Activated T-cell treated with anti-CD3 and anti-CD28 coated beads, Interleukin-2, amount 50 U/mL, for 24 hours (primary cell): Measurements from ENCODE around the gene NUDCD3.
"Not testable (repeated sequence)": the region's sequence is repeated elsewhere in the genome, so short reads cannot be mapped to it uniquely, and the experiment has no call there.

ENCODE experiments used
- DNase-seq: peaks from one replicate; pipeline ENCODE4 v3.0.0-alpha.2; 2020
- H3K27ac Mint-ChIP-seq: 2 replicates; pipeline ENCODE4 v1.8.0; 2020; ENCODE audit warnings: mild to moderate bottlenecking, mixed read lengths
- H3K27me3 Mint-ChIP-seq: 2 replicates; pipeline ENCODE4 v1.8.0; 2020; ENCODE audit warnings: mixed read lengths
- H3K36me3 Mint-ChIP-seq: 2 replicates; pipeline ENCODE4 v1.8.0; 2020; ENCODE audit warnings: low read depth, mixed read lengths
- H3K4me1 Mint-ChIP-seq: 2 replicates; pipeline ENCODE4 v1.8.0; 2020; ENCODE audit warnings: low read depth, mixed read lengths
- H3K4me3 Mint-ChIP-seq: 2 replicates; pipeline ENCODE4 v1.8.0; 2020; ENCODE audit warnings: mild to moderate bottlenecking, moderate library complexity, mixed read lengths
- H3K9me3 Mint-ChIP-seq: 2 replicates; pipeline ENCODE4 v1.8.0; 2020; ENCODE audit warnings: mixed read lengths

Gene NUDCD3

GRCh38 chr7:44431091-44431608 is 59.3 kb downstream of the NUDCD3 start:
- Mint-ChIP-seq H3K4me1 (peaks cover 59% of the 10 kb centered on the region), H3K4me3 (no peak overlapping the region), H3K9me3 (no peaks in the 10 kb centered on the region), H3K36me3 (peaks cover 56% of the 10 kb centered on the region), H3K27me3 (no peaks in the 10 kb centered on the region), H3K27ac (peak overlapping the region; percentile 61)
- no peak for DNase-seq

GRCh38 chr7:44430054-44430453 is 60.4 kb downstream of the NUDCD3 start:
- DNase-seq = no peak
- H3K4me3 Mint-ChIP-seq = no peak overlapping the region
- H3K4me1 Mint-ChIP-seq = peaks cover 48% of the 10 kb centered on the region
- no peaks in the 10 kb centered on the region for H3K27me3 Mint-ChIP-seq
- H3K9me3 Mint-ChIP-seq = no peaks in the 10 kb centered on the region
- H3K27ac Mint-ChIP-seq = peak overlapping the region; percentile 12
- H3K36me3 Mint-ChIP-seq = peaks cover 57% of the 10 kb centered on the region

GRCh38 chr7:44424762-44425161 is 65.7 kb downstream of the NUDCD3 start:
- not testable (repeated sequence) for H3K9me3 Mint-ChIP-seq, H3K27me3 Mint-ChIP-seq, H3K4me3 Mint-ChIP-seq, H3K27ac Mint-ChIP-seq, DNase-seq
- peaks cover 80% of the 10 kb centered on the region for H3K36me3 Mint-ChIP-seq
- H3K4me1 Mint-ChIP-seq = peaks cover 58% of the 10 kb centered on the region

- H3K27ac Mint-ChIP-seq = no peak overlapping the region
- H3K36me3 Mint-ChIP-seq = peaks cover 79% of the 10 kb centered on the region
- peaks cover 2% of the 10 kb centered on the region for H3K9me3 Mint-ChIP-seq
- no peak overlapping the region for H3K4me3 Mint-ChIP-seq
- peaks cover 39% of the 10 kb centered on the region for H3K4me1 Mint-ChIP-seq
- no peak for DNase-seq
- no peaks in the 10 kb centered on the region for H3K27me3 Mint-ChIP-seq
Measured at GRCh38 chr7:44416941-44417340, 73.5 kb downstream of the NUDCD3 start.

GRCh38 chr7:44415510-44415909 is 74.9 kb downstream of the NUDCD3 start:
- Mint-ChIP-seq H3K27ac (peak overlapping the region; percentile 42), H3K27me3 (no peaks in the 10 kb centered on the region), H3K9me3 (peaks cover 2% of the 10 kb centered on the region), H3K36me3 (peaks cover 83% of the 10 kb centered on the region), H3K4me1 (peaks cover 36% of the 10 kb centered on the region), H3K4me3 (no peak overlapping the region)
- no peak for DNase-seq

GRCh38 chr7:44415047-44415446 is 75.4 kb downstream of the NUDCD3 start:
- H3K36me3 Mint-ChIP-seq = peaks cover 82% of the 10 kb centered on the region
- H3K27ac Mint-ChIP-seq = peak overlapping the region; percentile 42
- no peak for DNase-seq
- H3K27me3 Mint-ChIP-seq = no peaks in the 10 kb centered on the region
- H3K4me1 Mint-ChIP-seq = peaks cover 33% of the 10 kb centered on the region
- H3K4me3 Mint-ChIP-seq = no peak overlapping the region
- H3K9me3 Mint-ChIP-seq = peaks cover 2% of the 10 kb centered on the region

- H3K4me3 Mint-ChIP-seq = no peak overlapping the region
- no peaks in the 10 kb centered on the region for H3K27me3 Mint-ChIP-seq
- peaks cover 2% of the 10 kb centered on the region for H3K9me3 Mint-ChIP-seq
- H3K36me3 Mint-ChIP-seq = peaks cover 73% of the 10 kb centered on the region
- DNase-seq = no peak
- H3K27ac Mint-ChIP-seq = no peak overlapping the region
- peaks cover 45% of the 10 kb centered on the region for H3K4me1 Mint-ChIP-seq
Measured at GRCh38 chr7:44411306-44411705, 79.2 kb downstream of the NUDCD3 start.

GRCh38 chr7:44408596-44408995 is 81.9 kb downstream of the NUDCD3 start:
- no peak overlapping the region for H3K27ac Mint-ChIP-seq
- peaks cover 2% of the 10 kb centered on the region for H3K9me3 Mint-ChIP-seq

GRCh38 chr7:44403775-44404174 is 86.7 kb downstream of the NUDCD3 start:
- Mint-ChIP-seq H3K4me3 (no peak overlapping the region), H3K36me3 (peaks cover 85% of the 10 kb centered on the region), H3K4me1 (peaks cover 12% of the 10 kb centered on the region), H3K9me3 (no peaks in the 10 kb centered on the region), H3K27ac (no peak overlapping the region), H3K27me3 (no peaks in the 10 kb centered on the region)
- no peak for DNase-seq

More at GRCh38 chr7:44408596-44408995, 81.9 kb downstream of the NUDCD3 start:
- no peaks in the 10 kb centered on the region for H3K27me3 Mint-ChIP-seq
- H3K4me1 Mint-ChIP-seq = peaks cover 30% of the 10 kb centered on the region
- no peak for DNase-seq
- H3K36me3 Mint-ChIP-seq = peaks cover 84% of the 10 kb centered on the region
- H3K4me3 Mint-ChIP-seq = no peak overlapping the region

- no peaks in the 10 kb centered on the region for H3K9me3 Mint-ChIP-seq
Measured at GRCh38 chr7:44403176-44403759, 87.2 kb downstream of the NUDCD3 start.

GRCh38 chr7:44402401-44403060 is 87.9 kb downstream of the NUDCD3 start:
- no peak for DNase-seq

More at GRCh38 chr7:44403176-44403759, 87.2 kb downstream of the NUDCD3 start:
- Mint-ChIP-seq H3K27me3 (no peaks in the 10 kb centered on the region), H3K27ac (no peak overlapping the region), H3K36me3 (peaks cover 89% of the 10 kb centered on the region), H3K4me3 (no peak overlapping the region), H3K4me1 (peaks cover 7% of the 10 kb centered on the region)
- no peak for DNase-seq

GRCh38 chr7:44401692-44402091 is 88.8 kb downstream of the NUDCD3 start:
- Mint-ChIP-seq H3K4me3 (no peak overlapping the region), H3K27ac (peak overlapping the region; percentile 22), H3K36me3 (peaks cover 91% of the 10 kb centered on the region), H3K9me3 (no peaks in the 10 kb centered on the region), H3K4me1 (peaks cover 2% of the 10 kb centered on the region), H3K27me3 (no peaks in the 10 kb centered on the region)
- DNase-seq = no peak

More at GRCh38 chr7:44402401-44403060, 87.9 kb downstream of the NUDCD3 start:
- Mint-ChIP-seq H3K4me3 (no peak overlapping the region), H3K36me3 (peaks cover 93% of the 10 kb centered on the region), H3K4me1 (peaks cover 2% of the 10 kb centered on the region), H3K27ac (no peak overlapping the region), H3K27me3 (no peaks in the 10 kb centered on the region), H3K9me3 (no peaks in the 10 kb centered on the region)

GRCh38 chr7:44400033-44400511 is 90.4 kb downstream of the NUDCD3 start:
- Mint-ChIP-seq H3K36me3 (peaks cover 84% of the 10 kb centered on the region), H3K4me3 (no peak overlapping the region), H3K27ac (no peak overlapping the region), H3K4me1 (no peaks in the 10 kb centered on the region), H3K9me3 (no peaks in the 10 kb centered on the region), H3K27me3 (no peaks in the 10 kb centered on the region)
- DNase-seq = no peak

GRCh38 chr7:44398953-44399574 is 91.4 kb downstream of the NUDCD3 start:
- DNase-seq = no peak
- peaks cover 82% of the 10 kb centered on the region for H3K36me3 Mint-ChIP-seq

GRCh38 chr7:44398511-44398911 is 91.9 kb downstream of the NUDCD3 start:
- Mint-ChIP-seq H3K4me1 (no peaks in the 10 kb centered on the region), H3K9me3 (no peaks in the 10 kb centered on the region), H3K27me3 (no peaks in the 10 kb centered on the region), H3K4me3 (no peak overlapping the region), H3K36me3 (peaks cover 81% of the 10 kb centered on the region), H3K27ac (no peak overlapping the region)
- no peak for DNase-seq

More at GRCh38 chr7:44398953-44399574, 91.4 kb downstream of the NUDCD3 start:
- H3K27ac Mint-ChIP-seq = peak overlapping the region; percentile 18
- H3K27me3 Mint-ChIP-seq = no peaks in the 10 kb centered on the region
- no peak overlapping the region for H3K4me3 Mint-ChIP-seq
- no peaks in the 10 kb centered on the region for H3K9me3 Mint-ChIP-seq
- H3K4me1 Mint-ChIP-seq = no peaks in the 10 kb centered on the region
